ENCODE measurements around the gene ZNFX1.
"Not testable (repeated sequence)": the region's sequence is repeated elsewhere in the genome, so short reads cannot be mapped to it uniquely, and the experiment has no call there.

ZNFX1 gene

GRCh38 chr20:49248301-49248700 is 29.6 kb downstream of the ZNFX1 start:
- DNase-seq (ENCODE audit: low spot score): no peak

- no peak for DNase-seq (ENCODE audit: low spot score)
These were observed 30.1 kb downstream of the ZNFX1 start for GRCh38 chr20:49247792-49248191.

GRCh38 chr20:49247169-49247723 is 30.6 kb downstream of the ZNFX1 start:
- DNase-seq (ENCODE audit: low spot score): no peak

- DNase-seq (ENCODE audit: low spot score): peak; percentile 84
These were observed 31.7 kb downstream of the ZNFX1 start for GRCh38 chr20:49245921-49246740.

DNA sequence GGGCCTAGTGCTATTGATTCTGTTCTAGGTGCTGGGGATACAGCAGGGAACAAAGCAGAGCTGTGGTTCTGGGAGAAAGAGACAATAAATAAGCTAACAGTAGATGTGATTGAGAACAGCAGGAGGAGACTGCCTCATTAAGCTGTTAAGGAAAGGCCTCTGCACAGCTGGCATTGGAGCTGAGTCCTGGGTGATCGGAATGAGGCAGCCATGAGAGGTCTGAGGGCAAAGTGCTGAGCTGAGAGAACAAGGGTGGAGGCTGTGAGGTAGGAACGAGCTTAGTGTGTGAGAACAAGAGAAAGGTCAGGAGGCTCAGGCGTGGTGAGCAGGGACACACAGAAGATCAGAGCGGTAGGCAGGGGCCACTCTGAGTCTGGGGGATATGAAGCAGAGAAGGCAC is 40.3 kb downstream of the ZNFX1 start:
- no peak for DNase-seq (ENCODE audit: low spot score)

DNA sequence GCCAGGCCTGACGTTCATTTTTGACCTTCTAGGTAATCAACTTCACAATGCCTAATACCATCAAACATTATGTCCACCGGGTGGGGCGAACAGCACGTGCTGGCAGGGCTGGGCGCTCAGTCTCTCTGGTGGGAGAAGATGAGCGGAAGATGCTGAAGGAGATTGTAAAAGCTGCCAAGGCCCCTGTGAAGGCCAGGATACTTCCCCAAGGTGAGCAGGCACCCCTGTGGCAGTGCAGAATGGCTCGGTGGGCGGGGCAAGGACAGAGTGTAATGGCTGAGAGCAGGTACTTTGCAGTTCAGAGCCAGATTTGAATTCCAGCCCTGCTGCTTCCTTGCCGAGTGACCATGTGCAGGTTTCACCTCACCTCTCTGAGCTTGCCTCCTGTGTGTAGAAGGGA is 41.6 kb downstream of the ZNFX1 start:
- DNase-seq (ENCODE audit: low spot score): no peak

DNA sequence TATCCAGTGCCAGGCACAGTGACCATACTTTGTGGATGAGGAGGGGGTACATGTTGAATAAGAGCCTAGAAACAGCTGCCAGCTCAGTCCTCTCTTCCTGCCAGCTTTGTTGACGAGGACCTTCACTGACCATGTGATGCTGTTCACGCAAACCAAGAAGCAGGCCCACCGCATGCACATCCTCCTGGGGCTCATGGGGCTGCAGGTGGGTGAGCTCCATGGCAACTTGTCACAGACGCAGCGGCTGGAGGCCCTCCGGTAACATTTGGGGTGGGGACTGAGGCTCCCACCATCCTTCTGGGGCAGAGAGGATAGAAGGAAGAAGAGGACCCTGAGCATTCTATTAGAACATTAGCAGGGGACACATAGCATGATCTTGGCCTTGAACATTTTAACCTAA is 43.0 kb downstream of the ZNFX1 start:
- no peak for DNase-seq (ENCODE audit: low spot score)

DNA sequence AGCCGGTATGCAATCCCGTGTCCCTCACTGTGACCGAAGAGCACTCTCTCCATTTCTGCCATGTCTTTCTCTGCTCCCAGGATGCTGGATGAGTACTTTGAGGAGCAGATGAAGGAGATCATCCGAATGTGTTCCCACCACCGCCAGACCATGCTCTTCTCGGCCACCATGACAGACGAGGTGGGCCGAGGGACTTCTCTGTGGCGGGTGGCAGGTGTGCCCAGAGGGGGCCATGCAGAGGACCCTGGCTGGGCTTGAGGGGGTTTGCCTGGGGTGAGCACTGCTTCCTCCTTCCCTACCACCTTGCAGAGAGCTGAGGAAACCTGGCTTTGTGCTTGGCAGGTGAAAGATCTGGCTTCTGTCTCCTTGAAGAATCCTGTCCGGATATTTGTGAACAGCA is 44.6 kb downstream of the ZNFX1 start:
- no peak for DNase-seq (ENCODE audit: low spot score)

DNA sequence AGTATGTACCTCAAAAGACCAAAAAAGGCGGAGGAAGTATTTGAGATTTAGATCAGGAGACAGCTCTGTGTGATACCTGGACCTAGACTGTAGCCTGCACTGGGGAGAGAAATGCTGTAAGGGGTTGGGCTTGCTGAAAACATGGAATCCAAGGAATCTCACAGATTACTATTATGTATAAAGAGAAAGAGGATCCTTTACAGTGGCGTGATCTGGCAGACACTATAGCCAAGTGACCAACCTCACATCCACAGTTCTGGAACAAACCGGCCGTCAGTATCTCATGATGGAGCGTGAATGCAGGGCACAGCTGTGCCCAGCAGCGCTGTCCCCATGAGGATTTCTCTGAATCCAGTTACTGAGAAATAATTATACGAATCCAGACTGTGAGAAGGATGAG is 46.4 kb downstream of the ZNFX1 start:
- DNase-seq (ENCODE audit: low spot score): no peak

DNA sequence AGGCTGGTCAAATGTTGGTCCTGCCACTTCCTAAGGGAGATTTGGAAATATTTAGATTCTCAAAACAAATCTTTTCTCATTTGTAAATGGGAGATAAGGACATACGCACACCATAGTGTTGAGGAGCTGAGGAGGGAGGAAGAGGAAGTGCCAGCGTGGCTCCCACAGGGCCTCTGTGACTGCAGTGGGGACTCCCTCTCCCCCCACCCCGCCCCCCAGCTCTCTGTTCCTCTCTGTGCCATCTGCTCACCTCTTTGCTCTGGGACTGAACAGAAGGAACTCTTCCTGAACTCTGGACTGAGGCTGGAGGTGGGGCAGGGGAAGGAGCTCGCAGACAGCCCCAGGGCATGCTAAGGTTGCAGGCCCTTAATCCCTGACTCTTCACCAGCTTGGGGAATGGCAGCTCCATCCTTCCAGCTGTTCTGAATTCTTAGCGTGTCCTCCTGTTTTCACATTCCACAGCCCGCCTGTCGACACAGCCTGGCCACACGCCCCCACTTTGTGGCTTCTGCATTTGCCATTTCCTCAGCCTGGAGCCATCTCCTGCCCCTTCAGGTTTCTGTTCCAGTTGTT is 47.2 kb downstream of the ZNFX1 start:
- DNase-seq (ENCODE audit: low spot score): no peak

DNA sequence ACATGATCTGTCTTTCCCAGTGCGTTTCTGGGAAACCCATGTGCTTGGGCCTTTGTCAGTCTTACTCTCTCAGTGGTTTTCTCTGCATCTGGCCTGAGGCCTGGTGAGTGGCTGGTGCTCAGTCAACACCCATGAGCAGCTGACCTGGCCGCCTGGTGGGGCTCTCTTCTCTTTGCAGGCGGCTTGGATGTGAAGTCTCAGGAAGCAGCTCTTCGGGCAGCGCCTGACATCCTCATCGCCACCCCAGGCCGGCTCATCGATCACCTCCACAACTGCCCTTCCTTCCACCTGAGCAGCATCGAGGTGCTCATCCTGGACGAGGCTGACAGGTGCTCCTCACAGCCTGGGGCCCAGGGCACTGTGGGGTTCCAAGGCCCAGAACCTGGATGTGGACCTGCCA is 47.8 kb downstream of the ZNFX1 start:
- no peak for DNase-seq (ENCODE audit: low spot score)

GRCh38 chr20:49229381-49229780 is 48.5 kb downstream of the ZNFX1 start:
- DNase-seq (ENCODE audit: low spot score): no peak

- DNase-seq (ENCODE audit: low spot score): no peak
These were observed 49.2 kb downstream of the ZNFX1 start for GRCh38 chr20:49228676-49229075.

- no peak for DNase-seq (ENCODE audit: low spot score)
These were observed 52.0 kb downstream of the ZNFX1 start for GRCh38 chr20:49225896-49226295.

DNA sequence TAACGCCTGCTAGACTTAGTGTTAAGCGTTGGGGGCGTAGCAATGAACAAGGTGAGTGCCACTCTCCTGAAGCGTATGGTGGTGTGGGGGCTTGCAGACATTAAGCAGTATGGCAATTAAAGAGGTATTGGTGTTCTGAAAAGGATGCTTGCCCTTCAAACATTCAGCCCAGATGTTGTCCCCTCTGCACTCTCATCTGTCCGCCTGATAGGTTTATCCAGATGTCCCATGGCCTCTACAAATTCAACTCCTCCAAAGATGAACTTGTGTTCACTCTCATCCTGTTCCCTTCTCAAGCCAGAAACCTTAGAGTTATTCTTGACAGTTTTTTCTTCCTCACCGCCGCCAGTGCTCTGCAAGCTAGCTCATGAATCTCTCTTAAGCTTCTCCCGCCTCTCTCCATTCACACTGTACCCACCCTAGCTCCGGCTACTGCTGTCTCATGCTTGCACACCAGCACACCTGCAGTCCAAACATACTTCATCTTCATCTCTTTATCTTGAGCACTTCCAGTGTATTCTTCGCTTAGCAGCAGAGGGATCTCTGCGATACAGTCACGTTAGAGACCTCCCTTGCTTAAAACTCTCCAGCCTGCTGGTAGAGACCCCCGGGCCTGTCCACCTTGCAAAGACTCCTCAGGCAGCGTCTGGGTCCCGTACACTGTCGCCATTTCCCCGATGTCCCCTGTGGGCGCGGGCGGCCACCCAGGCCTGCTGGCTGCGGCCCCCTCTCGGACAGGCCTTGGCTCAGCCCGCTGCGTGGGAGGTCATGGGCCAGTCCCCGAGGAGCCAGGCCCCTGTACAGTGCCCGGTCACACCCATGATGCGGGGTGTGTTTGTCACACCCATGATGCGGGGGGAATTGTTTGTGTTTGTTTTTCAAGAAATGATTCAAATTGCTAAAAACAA is 57.7 kb downstream of the ZNFX1 start:
- DNase-seq (ENCODE audit: low spot score): no peak

- DNase-seq (ENCODE audit: low spot score): peak; percentile 99
These were observed 58.5 kb downstream of the ZNFX1 start, which contains the start of gene DDX27 for GRCh38 chr20:49219091-49219923. DDX27 (plus strand) TSS chr20:49219416; CDS start chr20:49219449, 33 bp downstream.

DNA sequence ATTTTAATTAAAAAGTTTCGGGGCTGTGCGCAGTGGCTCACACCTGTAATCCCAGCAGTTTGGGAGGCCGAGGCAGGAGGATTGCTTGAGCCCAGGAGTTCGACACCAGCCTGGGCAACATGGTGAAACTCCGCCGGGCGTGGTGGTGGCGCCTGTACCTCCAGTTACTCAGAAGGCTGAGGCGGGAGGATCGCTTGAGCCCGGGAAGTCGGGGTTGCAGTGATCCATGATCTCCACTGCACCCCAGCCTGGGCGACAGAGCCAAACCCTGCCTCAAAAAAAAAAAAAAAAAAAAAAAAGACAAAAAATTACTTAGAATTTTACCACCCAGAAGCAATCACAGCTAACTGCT is 59.1 kb downstream of the ZNFX1 start:
- DNase-seq (ENCODE audit: low spot score): not testable (repeated sequence)

- peak; percentile 94 for DNase-seq (ENCODE audit: low spot score)
These were observed 60.8 kb downstream of the ZNFX1 start for GRCh38 chr20:49216991-49217578.

- no peak for DNase-seq (ENCODE audit: low spot score)
These were observed 62.6 kb downstream of the ZNFX1 start for GRCh38 chr20:49215232-49215631.

GRCh38 chr20:49214571-49214970 is 63.3 kb downstream of the ZNFX1 start:
- no peak for DNase-seq (ENCODE audit: low spot score)

DNA sequence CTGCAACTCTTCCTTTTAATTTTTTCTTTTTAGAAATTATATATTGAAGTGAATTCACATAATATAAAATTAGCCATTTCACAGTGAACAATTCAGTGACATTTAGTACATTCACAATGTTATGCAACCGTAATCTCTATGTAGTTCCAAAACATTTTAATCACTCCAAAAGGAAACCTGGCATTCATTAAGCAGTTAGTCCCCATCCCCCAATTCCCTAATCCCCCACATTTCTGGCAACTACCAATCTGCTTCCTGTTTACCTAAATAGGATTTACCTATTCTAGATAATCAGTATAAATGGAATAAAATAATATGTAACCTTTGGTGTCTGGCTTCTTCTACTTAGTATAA is 67.1 kb downstream of the ZNFX1 start:
- no peak for DNase-seq (ENCODE audit: low spot score)
